ENCODE data around the gene KIAA1586.

DNA sequence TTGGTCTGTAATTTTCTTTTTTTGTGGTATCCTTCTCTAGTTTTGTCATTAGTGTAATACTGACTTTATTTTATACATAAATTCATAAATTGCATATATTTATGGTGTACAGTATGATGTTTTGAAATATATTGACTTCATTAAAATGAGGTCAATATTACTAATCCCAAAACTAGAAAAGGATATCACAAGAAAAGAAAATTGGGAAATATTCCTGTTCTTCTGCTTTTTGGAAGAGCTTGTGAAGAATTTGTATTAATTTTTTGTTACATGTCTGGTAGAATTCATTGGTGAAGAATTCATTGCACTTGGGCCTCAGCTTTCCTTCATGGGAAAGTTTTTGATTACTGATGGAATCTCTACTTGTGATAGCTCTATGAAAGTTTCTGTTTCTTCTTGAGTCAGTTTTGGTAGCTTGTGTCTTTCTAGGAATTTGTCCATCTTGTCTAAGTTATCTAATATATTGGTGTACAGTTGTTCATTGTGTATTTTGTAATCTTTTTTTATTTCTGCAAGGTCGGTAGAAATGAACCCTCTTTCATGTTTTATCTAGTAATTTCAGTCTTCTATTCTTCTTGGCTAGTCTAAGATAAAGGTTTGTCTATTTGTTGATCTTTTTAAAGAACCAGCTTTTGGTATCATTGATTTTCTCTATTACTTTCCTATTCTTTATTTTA lies 32.2 kb downstream of the KIAA1586 start:
- TF ChIP-seq EP300 (IDR thresholded peaks at IDR 0.05) (no peak), POLR2A (IDR thresholded peaks at IDR 0.05) (no peak)
- TF ChIP-seq, protein P1, sequence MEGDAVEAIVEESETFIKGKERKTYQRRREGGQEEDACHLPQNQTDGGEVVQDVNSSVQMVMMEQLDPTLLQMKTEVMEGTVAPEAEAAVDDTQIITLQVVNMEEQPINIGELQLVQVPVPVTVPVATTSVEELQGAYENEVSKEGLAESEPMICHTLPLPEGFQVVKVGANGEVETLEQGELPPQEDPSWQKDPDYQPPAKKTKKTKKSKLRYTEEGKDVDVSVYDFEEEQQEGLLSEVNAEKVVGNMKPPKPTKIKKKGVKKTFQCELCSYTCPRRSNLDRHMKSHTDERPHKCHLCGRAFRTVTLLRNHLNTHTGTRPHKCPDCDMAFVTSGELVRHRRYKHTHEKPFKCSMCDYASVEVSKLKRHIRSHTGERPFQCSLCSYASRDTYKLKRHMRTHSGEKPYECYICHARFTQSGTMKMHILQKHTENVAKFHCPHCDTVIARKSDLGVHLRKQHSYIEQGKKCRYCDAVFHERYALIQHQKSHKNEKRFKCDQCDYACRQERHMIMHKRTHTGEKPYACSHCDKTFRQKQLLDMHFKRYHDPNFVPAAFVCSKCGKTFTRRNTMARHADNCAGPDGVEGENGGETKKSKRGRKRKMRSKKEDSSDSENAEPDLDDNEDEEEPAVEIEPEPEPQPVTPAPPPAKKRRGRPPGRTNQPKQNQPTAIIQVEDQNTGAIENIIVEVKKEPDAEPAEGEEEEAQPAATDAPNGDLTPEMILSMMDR (IDR thresholded peaks at IDR 0.05), result no peak
